ENCODE measurements around the gene NCKAP5.

NCKAP5 gene

DNA sequence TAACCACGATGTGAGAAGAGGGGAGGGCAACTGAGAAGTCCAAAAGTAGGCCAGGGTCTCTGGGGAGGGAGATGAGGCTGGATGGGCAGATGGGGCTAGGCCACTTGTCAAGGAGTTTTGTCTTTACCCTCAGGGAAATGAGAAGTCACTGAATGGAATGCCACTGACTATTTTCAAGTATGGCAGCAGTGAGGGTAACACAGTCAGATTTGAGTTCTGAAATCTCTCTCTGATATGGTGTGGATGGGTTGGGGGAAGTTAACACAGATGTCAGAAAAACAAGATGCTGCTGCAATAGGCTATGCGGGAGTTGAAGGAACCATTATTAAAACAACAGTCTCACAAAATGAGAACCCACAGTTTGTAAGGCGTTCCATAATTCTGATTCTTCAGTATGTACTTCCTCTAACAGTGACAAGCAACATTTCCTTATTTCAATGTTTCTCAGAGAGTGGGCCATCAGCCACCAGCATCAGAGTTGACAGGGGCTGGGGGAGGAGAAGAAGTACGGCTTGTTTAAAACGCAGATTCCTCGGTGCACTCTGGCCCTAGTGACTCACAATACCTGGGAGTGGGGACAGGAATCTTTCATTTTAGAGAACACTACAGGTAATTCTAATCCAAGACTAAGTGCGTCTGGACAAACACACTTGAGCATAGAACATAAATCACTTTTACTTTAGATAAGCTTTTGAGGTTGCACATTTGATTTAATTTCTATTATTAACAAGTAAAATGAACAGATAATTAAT lies 596.8 kb downstream of the NCKAP5 start:
- no peak overlapping the region for H3K4me3 ChIP-seq (ENCODE audit: low read depth, low read length)
- TF ChIP-seq CTCF (IDR thresholded peaks at IDR 0.05; ENCODE audit: low read depth, low read length, missing control alignments) = no peak
- DNase-seq (ENCODE audit: low read depth) = no peak
- in situ Hi-C loops (cut with HindIII; ENCODE audit: low sequenced_read_pairs) = no loop called here

GRCh38 chr2:132969371-132969985 lies 598.8 kb downstream of the NCKAP5 start:
- in situ Hi-C loops (cut with HindIII; ENCODE audit: low sequenced_read_pairs) = no loop called here
- no peak for TF ChIP-seq CTCF (IDR thresholded peaks at IDR 0.05; ENCODE audit: low read depth, low read length, missing control alignments)
- H3K4me3 ChIP-seq (ENCODE audit: low read depth, low read length) = no peak overlapping the region
- DNase-seq (ENCODE audit: low read depth) = no peak

DNA sequence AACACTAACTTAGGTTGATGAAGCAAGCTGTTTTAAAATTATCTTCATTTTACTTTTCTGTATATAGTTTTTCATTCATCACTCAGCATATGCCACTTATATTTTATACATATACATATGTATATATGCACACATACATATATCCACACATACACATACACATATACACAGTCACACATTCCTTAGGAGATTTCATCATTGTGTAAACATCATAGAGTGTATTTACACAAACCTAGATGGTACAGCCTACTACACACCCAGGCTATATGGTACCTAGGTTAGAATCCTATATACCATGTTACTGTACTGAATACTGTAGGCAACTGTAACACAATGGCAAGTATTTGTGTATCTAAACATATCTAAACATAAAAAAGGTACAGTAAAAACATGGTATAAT lies 602.8 kb downstream of the NCKAP5 start:
- H3K4me3 ChIP-seq (ENCODE audit: low read depth, low read length) = no peak overlapping the region
- TF ChIP-seq CTCF (IDR thresholded peaks at IDR 0.05; ENCODE audit: low read depth, low read length, missing control alignments) = no peak
- DNase-seq (ENCODE audit: low read depth) = no peak
- in situ Hi-C loops (cut with HindIII; ENCODE audit: low sequenced_read_pairs) = no loop called here

GRCh38 chr2:132963161-132963560 lies 605.1 kb downstream of the NCKAP5 start:
- no peak for DNase-seq (ENCODE audit: low read depth)
- in situ Hi-C loops (cut with HindIII; ENCODE audit: low sequenced_read_pairs) = no loop called here
- no peak for TF ChIP-seq CTCF (IDR thresholded peaks at IDR 0.05; ENCODE audit: low read depth, low read length, missing control alignments)
- no peak overlapping the region for H3K4me3 ChIP-seq (ENCODE audit: low read depth, low read length)

- in situ Hi-C loops (cut with HindIII; ENCODE audit: low sequenced_read_pairs) = no loop called here
- TF ChIP-seq CTCF (IDR thresholded peaks at IDR 0.05; ENCODE audit: low read depth, low read length, missing control alignments) = no peak
- DNase-seq (ENCODE audit: low read depth) = no peak
These were observed 609.4 kb downstream of the NCKAP5 start for GRCh38 chr2:132958887-132959286.

GRCh38 chr2:132955871-132956615 lies 612.2 kb downstream of the NCKAP5 start:
- H3K4me3 ChIP-seq (ENCODE audit: low read depth, low read length) = no peak overlapping the region
- in situ Hi-C loops (cut with HindIII; ENCODE audit: low sequenced_read_pairs) = no loop called here
- TF ChIP-seq CTCF (IDR thresholded peaks at IDR 0.05; ENCODE audit: low read depth, low read length, missing control alignments) = no peak
- no peak for DNase-seq (ENCODE audit: low read depth)

More at GRCh38 chr2:132958887-132959286, 609.4 kb downstream of the NCKAP5 start:
- H3K4me3 ChIP-seq (ENCODE audit: low read depth, low read length) = no peak overlapping the region
